ENCODE measurements around the gene KCNS1.

DNA sequence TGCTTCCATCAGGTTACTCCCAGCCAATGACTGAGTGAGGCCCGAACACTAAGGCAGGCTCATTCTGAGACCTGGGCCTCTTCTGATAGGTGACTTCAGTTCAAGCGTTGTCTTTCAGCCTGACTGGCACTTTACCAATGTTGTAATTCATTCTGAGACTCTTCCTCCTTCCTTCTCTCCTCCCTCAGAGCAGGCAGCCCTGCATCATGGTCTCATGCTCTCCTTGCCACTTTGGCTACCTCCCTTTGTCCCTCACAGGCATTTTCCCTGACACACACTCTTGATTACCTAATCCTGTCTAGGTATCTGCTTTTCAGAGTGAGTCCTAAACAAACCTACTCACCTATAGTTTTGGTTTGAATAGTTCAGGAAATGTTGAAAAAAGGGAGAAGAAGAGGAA, 36.0 kb upstream of the KCNS1 start:
- TF ChIP-seq, protein P1, sequence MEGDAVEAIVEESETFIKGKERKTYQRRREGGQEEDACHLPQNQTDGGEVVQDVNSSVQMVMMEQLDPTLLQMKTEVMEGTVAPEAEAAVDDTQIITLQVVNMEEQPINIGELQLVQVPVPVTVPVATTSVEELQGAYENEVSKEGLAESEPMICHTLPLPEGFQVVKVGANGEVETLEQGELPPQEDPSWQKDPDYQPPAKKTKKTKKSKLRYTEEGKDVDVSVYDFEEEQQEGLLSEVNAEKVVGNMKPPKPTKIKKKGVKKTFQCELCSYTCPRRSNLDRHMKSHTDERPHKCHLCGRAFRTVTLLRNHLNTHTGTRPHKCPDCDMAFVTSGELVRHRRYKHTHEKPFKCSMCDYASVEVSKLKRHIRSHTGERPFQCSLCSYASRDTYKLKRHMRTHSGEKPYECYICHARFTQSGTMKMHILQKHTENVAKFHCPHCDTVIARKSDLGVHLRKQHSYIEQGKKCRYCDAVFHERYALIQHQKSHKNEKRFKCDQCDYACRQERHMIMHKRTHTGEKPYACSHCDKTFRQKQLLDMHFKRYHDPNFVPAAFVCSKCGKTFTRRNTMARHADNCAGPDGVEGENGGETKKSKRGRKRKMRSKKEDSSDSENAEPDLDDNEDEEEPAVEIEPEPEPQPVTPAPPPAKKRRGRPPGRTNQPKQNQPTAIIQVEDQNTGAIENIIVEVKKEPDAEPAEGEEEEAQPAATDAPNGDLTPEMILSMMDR (IDR thresholded peaks at IDR 0.05): no peak
- no peak for TF ChIP-seq POLR2A (IDR thresholded peaks at IDR 0.05)

Data from body of pancreas (tissue), 4 donors.